Measurements from ENCODE around the gene PUS3.

DNA sequence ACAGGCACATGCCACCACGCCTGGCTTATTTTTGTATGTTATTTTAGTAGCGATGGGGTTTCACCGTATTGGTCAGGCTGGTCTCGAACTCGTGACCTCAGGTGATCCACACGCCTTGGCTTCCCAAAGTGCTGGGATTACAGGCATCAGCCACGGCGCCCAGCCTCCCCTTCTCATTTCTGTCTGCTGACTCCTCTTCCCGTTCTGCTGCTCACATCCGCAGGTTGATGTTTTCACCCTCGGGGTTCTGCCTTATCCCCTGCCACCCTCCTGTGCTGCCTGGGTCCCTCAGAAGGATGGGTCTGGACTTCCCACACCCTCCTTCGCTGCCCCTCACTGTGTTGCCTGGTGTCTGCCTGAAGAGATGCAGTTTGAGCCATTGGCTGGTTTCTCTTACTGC is 23.7 kb upstream of the PUS3 start:
- TF ChIP-seq HDGF (IDR thresholded peaks at IDR 0.05; ENCODE audit: borderline replicate concordance) (no peak), FOXM1 (IDR thresholded peaks at IDR 0.05; ENCODE audit: borderline replicate concordance) (no peak), ARNT (IDR thresholded peaks at IDR 0.05) (no peak)
